CD14-positive monocyte (primary cell): ENCODE results near the gene TMX3. TPM values are rescaled to one million over a fixed set of nuclear protein-coding genes. Genes with fewer than 3 reads are reported as not detected.

Experiments used
- DNase-seq, 3 donors: peaks; one replicate each; pipeline ENCODE4 v3.0.0-alpha.2; 2011 to 2022
- H2AFZ ChIP-seq: 2 replicates; pipeline ENCODE4 v1.6.0; 2012; ENCODE audit warnings: mild to moderate bottlenecking, low read depth, low read length, inconsistent platforms; ENCODE audit not compliant: insufficient read depth, poor library complexity, severe bottlenecking
- H3K27ac ChIP-seq, 2 donors: 1 replicate in 1 of 2; 2 replicates in 1 of 2; pipeline ENCODE4 v1.5.1; 2012 to 2013; ENCODE audit warnings: low read length in 2 of 2, control low read depth in 1 of 2, inconsistent platforms in 1 of 2, low read depth in 1 of 2, mild to moderate bottlenecking in 1 of 2
- H3K27me3 ChIP-seq, 2 donors: one replicate each; pipeline versions ENCODE4 v1.6.0 to v1.6.1; 2011 to 2013; ENCODE audit warnings: low read length in 2 of 2; ENCODE audit not compliant: control insufficient read depth in 2 of 2, insufficient read depth in 2 of 2
- H3K36me3 ChIP-seq, 2 donors: replicated peaks in 1 of 2; 1 replicate in 1 of 2; 2 replicates in 1 of 2; pipeline versions ENCODE4 v1.5.1 to v1.6.1; 2012 to 2013; ENCODE audit warnings: low read length in 2 of 2, control low read depth in 1 of 2, inconsistent platforms in 1 of 2, mild to moderate bottlenecking in 1 of 2; ENCODE audit not compliant: insufficient read depth in 2 of 2, control insufficient read depth in 1 of 2
- H3K4me1 ChIP-seq, 2 donors: 1 replicate in 1 of 2; 2 replicates in 1 of 2; pipeline versions ENCODE4 v1.5.1 to v1.6.1; 2012 to 2013; ENCODE audit warnings: low read length in 2 of 2, control low read depth in 1 of 2, inconsistent platforms in 1 of 2, mild to moderate bottlenecking in 1 of 2, moderate library complexity in 1 of 2; ENCODE audit not compliant: insufficient read depth in 2 of 2, control insufficient read depth in 1 of 2
- H3K4me2 ChIP-seq: replicated peaks from 2 replicates; pipeline ENCODE3; 2012; ENCODE audit warnings: low read length, moderate library complexity, mild to moderate bottlenecking; ENCODE audit not compliant: poor library complexity, severe bottlenecking; ENCODE audit errors: extremely low read depth
- H3K4me3 ChIP-seq, 3 experiments: fragments of 200-600 bp in 1 of 3; sonication (generic) in 1 of 3; replicated peaks in 1 of 3; 1 replicate in 2 of 3; 2 replicates in 1 of 3; pipeline ENCODE4 v1.5.1; 2011 to 2013; ENCODE audit warnings: low read length in 3 of 3, mild to moderate bottlenecking in 3 of 3, control low read depth in 2 of 3, low read depth in 2 of 3, inconsistent platforms in 1 of 3, moderate library complexity in 1 of 3
- H3K79me2 ChIP-seq: 2 replicates; pipeline ENCODE4 v1.6.0; 2012; ENCODE audit warnings: mild to moderate bottlenecking, control low read depth, inconsistent platforms, low read length, moderate library complexity; ENCODE audit not compliant: insufficient read depth
- H3K9ac ChIP-seq: 2 replicates; pipeline ENCODE4 v1.6.0; 2017; ENCODE audit warnings: low read length, mild to moderate bottlenecking; ENCODE audit not compliant: insufficient read depth, poor library complexity, severe bottlenecking
- H3K9me3 ChIP-seq, 2 donors: replicated peaks in 1 of 2; 1 replicate in 1 of 2; 2 replicates in 1 of 2; pipeline versions ENCODE4 v1.5.1 to v1.6.1; 2012 to 2013; ENCODE audit warnings: low read length in 2 of 2, control low read depth in 1 of 2; ENCODE audit not compliant: control insufficient read depth in 1 of 2, insufficient read depth in 1 of 2
- H4K20me1 ChIP-seq: 2 replicates; pipeline ENCODE4 v1.6.0; 2012; ENCODE audit warnings: mild to moderate bottlenecking, low read length, control low read depth, moderate library complexity; ENCODE audit not compliant: insufficient read depth
- H3K27ac Mint-ChIP-seq, 7 donors: one replicate each; pipeline ENCODE4 v1.8.0; 2020; ENCODE audit warnings: mild to moderate bottlenecking in 7 of 7, mixed read lengths in 7 of 7, moderate library complexity in 6 of 7, inconsistent platforms in 2 of 7
- H3K27me3 Mint-ChIP-seq, 3 donors: one replicate each; pipeline ENCODE4 v1.8.0; 2021 to 2022; ENCODE audit warnings: low read depth in 3 of 3, mild to moderate bottlenecking in 3 of 3, mixed read lengths in 3 of 3, moderate library complexity in 3 of 3, inconsistent platforms in 1 of 3
- H3K36me3 Mint-ChIP-seq, 2 donors: one replicate each; pipeline ENCODE4 v1.8.0; 2020; ENCODE audit warnings: mixed read lengths in 2 of 2, inconsistent platforms in 1 of 2, mild to moderate bottlenecking in 1 of 2
- H3K4me1 Mint-ChIP-seq: one replicate; pipeline ENCODE4 v1.8.0; 2020; ENCODE audit warnings: mild to moderate bottlenecking, mixed read lengths
- H3K4me3 Mint-ChIP-seq, 2 donors: one replicate each; pipeline ENCODE4 v1.8.0; 2020; ENCODE audit warnings: mild to moderate bottlenecking in 2 of 2, mixed read lengths in 2 of 2, moderate library complexity in 1 of 2
- H3K9me3 Mint-ChIP-seq, 7 donors: one replicate each; pipeline ENCODE4 v1.8.0; 2020 to 2022; ENCODE audit warnings: mixed read lengths in 7 of 7, mild to moderate bottlenecking in 6 of 7, moderate library complexity in 6 of 7, inconsistent platforms in 2 of 7
- CTCF ChIP-seq: fragments of 200-600 bp; IDR thresholded peaks from one replicate; pipeline ENCODE4 v1.8.0; 2022; ENCODE audit warnings: antibody characterized with exemption, mild to moderate bottlenecking
- WGBS: methylation state at CpG from one replicate; pipeline ENCODE4 v1.1.5; 2013; ENCODE audit warnings: missing lambda C conversion rate; ENCODE audit not compliant: insufficient coverage; 5-methylcytosine and 5-hydroxymethylcytosine counted together
- intact Hi-C, 2 donors: fragments of 100-400 bp; cut with micrococcal nuclease; formaldehyde crosslinking; loops; one replicate each; pipeline versions ENCODE4 v1.15.0 to v1.15.1; 2023
- polyA plus RNA-seq, 3 donors: library from polyadenylated mRNA; depleted of rRNA in 1 of 3; unstranded in 2 of 3; stranded (reverse) in 1 of 3; fragments of 300-500 nt in 2 of 3; fragments of >200 nt in 1 of 3; fragmentation: Illumina TruSeq in 2 of 3; gene quantifications; 1 replicate in 2 of 3; 2 replicates in 1 of 3; pipeline ENCODE4 v1.2.3, GENCODE V29; 2012 to 2021

The TMX3 gene
- polyA plus RNA-seq, 3 donors: 13.7 to 37.7 (median 16.5) TPM

GRCh38 chr18:68640861-68641260 is 74.0 kb downstream of the TMX3 start:
- Histone ChIP-seq H2AFZ (no peak overlapping the region), H3K79me2 (no peaks in the 10 kb centered on the region), H4K20me1 (no peaks in the 10 kb centered on the region), H3K4me2 (no peak overlapping the region), H3K27me3 (peaks cover 0 to 3% of the 10 kb centered on the region in 2 donors), H3K27ac (no peak overlapping the region), H3K36me3 (no peaks in the 10 kb centered on the region), H3K9ac (no peak overlapping the region), H3K4me3 (no peak overlapping the region), H3K4me1 (no peaks in the 10 kb centered on the region), H3K9me3 (peaks cover 0 to 8% of the 10 kb centered on the region in 2 donors)
- no peak for DNase-seq
- H3K27ac Mint-ChIP-seq: no peak overlapping the region
- peaks cover 0 to 3% (median 2%) of the 10 kb centered on the region in 3 donors for H3K27me3 Mint-ChIP-seq
- H3K36me3 Mint-ChIP-seq: no peaks in the 10 kb centered on the region
- no peak for TF ChIP-seq CTCF
- intact Hi-C loops: no loop called here
- H3K4me1 Mint-ChIP-seq: no peaks in the 10 kb centered on the region
- no peak overlapping the region for H3K4me3 Mint-ChIP-seq
- H3K9me3 Mint-ChIP-seq: peaks cover 0 to 8% (median 2%) of the 10 kb centered on the region in 7 donors

- H4K20me1 ChIP-seq: no peaks in the 10 kb centered on the region
- H3K9me3 ChIP-seq: peaks cover 0 to 8% of the 10 kb centered on the region in 2 donors
- no peak for DNase-seq
- no peak overlapping the region for H3K4me2 ChIP-seq
- no peaks in the 10 kb centered on the region for H3K36me3 ChIP-seq
- no peaks in the 10 kb centered on the region for H3K36me3 Mint-ChIP-seq
- H3K27ac ChIP-seq: no peak overlapping the region
- TF ChIP-seq CTCF: no peak
- no peaks in the 10 kb centered on the region for H3K79me2 ChIP-seq
- no peak overlapping the region for H3K9ac ChIP-seq
- H3K4me3 ChIP-seq: no peak overlapping the region
- WGBS: 93% methylated on average over 4 of the region's 6 CpGs
- H2AFZ ChIP-seq: no peak overlapping the region
- H3K4me1 ChIP-seq: no peaks in the 10 kb centered on the region
- intact Hi-C loops: no loop called here
- H3K4me1 Mint-ChIP-seq: no peaks in the 10 kb centered on the region
- H3K27me3 ChIP-seq: peaks cover 0 to 3% of the 10 kb centered on the region in 2 donors
- H3K27ac Mint-ChIP-seq: no peak overlapping the region
- H3K9me3 Mint-ChIP-seq: peaks cover 0 to 8% (median 2%) of the 10 kb centered on the region in 7 donors
- no peak overlapping the region for H3K4me3 Mint-ChIP-seq
- H3K27me3 Mint-ChIP-seq: peaks cover 0 to 3% (median 2%) of the 10 kb centered on the region in 3 donors
Measured at GRCh38 chr18:68638613-68639012, 76.3 kb downstream of the TMX3 start.
